B cell (primary cell): ENCODE measurements around the gene SH3RF1.
"Not testable (repeated sequence)": the region's sequence is repeated elsewhere in the genome, so short reads cannot be mapped to it uniquely, and the experiment has no call there.

Experiments
- EZH2 ChIP-seq: IDR thresholded peaks from 2 replicates; pipeline ENCODE4 v1.6.1; 2012; ENCODE audit warnings: borderline replicate concordance, low read depth, mild to moderate bottlenecking, moderate library complexity, low read length; ENCODE audit not compliant: insufficient read depth, poor library complexity, severe bottlenecking
- TF ChIP-seq, protein P1 (sequence below): fragments of 200-600 bp; IDR thresholded peaks from one replicate; pipeline ENCODE4 v1.8.0; 2022; ENCODE audit warnings: antibody characterized with exemption, mild to moderate bottlenecking

DNA sequence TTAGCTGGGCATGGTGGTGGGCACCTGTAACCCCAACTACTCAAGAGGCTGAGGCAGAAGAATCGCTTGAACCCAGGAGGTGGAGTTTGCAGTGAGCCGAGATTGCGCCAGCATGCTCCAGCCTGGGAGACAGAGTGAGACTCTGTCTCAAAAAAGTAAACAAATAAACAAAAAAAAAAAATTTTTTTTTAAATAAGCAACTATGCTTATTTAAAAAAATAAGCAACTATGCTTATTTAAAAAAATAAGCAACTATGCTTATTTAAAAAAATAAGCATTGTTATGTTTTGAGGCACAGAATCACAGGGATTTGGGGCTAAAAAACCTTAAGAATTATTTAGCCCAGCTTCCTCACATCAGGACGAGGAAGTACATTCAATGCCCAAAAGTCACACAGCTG is 92.7 kb downstream of the SH3RF1 start:
- TF ChIP-seq, protein P1, sequence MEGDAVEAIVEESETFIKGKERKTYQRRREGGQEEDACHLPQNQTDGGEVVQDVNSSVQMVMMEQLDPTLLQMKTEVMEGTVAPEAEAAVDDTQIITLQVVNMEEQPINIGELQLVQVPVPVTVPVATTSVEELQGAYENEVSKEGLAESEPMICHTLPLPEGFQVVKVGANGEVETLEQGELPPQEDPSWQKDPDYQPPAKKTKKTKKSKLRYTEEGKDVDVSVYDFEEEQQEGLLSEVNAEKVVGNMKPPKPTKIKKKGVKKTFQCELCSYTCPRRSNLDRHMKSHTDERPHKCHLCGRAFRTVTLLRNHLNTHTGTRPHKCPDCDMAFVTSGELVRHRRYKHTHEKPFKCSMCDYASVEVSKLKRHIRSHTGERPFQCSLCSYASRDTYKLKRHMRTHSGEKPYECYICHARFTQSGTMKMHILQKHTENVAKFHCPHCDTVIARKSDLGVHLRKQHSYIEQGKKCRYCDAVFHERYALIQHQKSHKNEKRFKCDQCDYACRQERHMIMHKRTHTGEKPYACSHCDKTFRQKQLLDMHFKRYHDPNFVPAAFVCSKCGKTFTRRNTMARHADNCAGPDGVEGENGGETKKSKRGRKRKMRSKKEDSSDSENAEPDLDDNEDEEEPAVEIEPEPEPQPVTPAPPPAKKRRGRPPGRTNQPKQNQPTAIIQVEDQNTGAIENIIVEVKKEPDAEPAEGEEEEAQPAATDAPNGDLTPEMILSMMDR, result not testable (repeated sequence)
- not testable (repeated sequence) for TF ChIP-seq EZH2
